IMR-90 (cell line): ENCODE measurements around the gene UGT1A10. TPM values are rescaled to one million over a fixed set of nuclear protein-coding genes. Genes with fewer than 3 reads are reported as not detected.
A peak's percentile ranks its signal among the peaks of the same experiment; 100 is the strongest.

ENCODE experiments used
- ATAC-seq: fragments of 200-7000 bp; cut with Tn5 transposase; 2 replicates; pipeline ENCODE4 v1.9.1; 2020; ENCODE audit warnings: low read depth, mild to moderate bottlenecking, moderate library complexity
- BruUV-seq: library from RNA; stranded (reverse); fragments of 400-500 nt; replicated peaks from 2 replicates; lab custom pipeline; 2021; lab: Mats Ljungman, UMichigan
- CTCF ChIA-PET: fragments of 300-600 bp; formaldehyde crosslinking; extraction: SDS; loops from one replicate; lab custom pipeline; 2021; ENCODE audit warnings: antibody characterized with exemption; lab: Yijun Ruan, JAX
- POLR2A ChIA-PET: fragments of 300-600 bp; sonication (Branson Sonifier 250); formaldehyde crosslinking; loops from one replicate; lab custom pipeline; 2022; ENCODE audit warnings: antibody characterized with exemption; ENCODE audit not compliant: unreplicated experiment; lab: Charles Lee
- DNase-seq: peaks from one replicate; pipeline ENCODE4 v3.0.0; 2013
- H2AFZ ChIP-seq: replicated peaks from 2 replicates; pipeline ENCODE3; 2013; ENCODE audit warnings: low read length, mild to moderate bottlenecking; ENCODE audit not compliant: poor library complexity
- H2AK5ac ChIP-seq: 2 replicates; pipeline ENCODE4 v1.6.1; 2013; ENCODE audit warnings: low read depth, low read length, inconsistent platforms
- H2AK9ac ChIP-seq: replicated peaks from 2 replicates; pipeline ENCODE3; 2013; ENCODE audit warnings: mild to moderate bottlenecking, low read depth, low read length, moderate library complexity; ENCODE audit not compliant: poor library complexity
- H2BK120ac ChIP-seq: 2 replicates; pipeline ENCODE4 v1.6.1; 2013; ENCODE audit warnings: low read depth, low read length, inconsistent platforms
- H2BK15ac ChIP-seq: 3 replicates; pipeline ENCODE4 v1.6.1; 2013; ENCODE audit warnings: low read depth, low read length, inconsistent platforms
- H2BK20ac ChIP-seq: 2 replicates; pipeline ENCODE4 v1.6.1; 2013; ENCODE audit warnings: low read depth, mild to moderate bottlenecking, inconsistent platforms, low read length, moderate library complexity
- H2BK5ac ChIP-seq: 2 replicates; pipeline ENCODE4 v1.6.1; 2013; ENCODE audit warnings: mild to moderate bottlenecking, low read depth, low read length, inconsistent platforms; ENCODE audit not compliant: poor library complexity, severe bottlenecking
- H3K14ac ChIP-seq: replicated peaks from 2 replicates; pipeline ENCODE4 v1.6.1; 2013; ENCODE audit warnings: low read depth, low read length, inconsistent platforms
- H3K18ac ChIP-seq: 2 replicates; pipeline ENCODE4 v1.6.1; 2013; ENCODE audit warnings: low read depth, low read length, control low read depth
- H3K23ac ChIP-seq: 2 replicates; pipeline ENCODE4 v1.6.1; 2013; ENCODE audit warnings: low read depth, low read length, inconsistent platforms
- H3K27ac ChIP-seq: 2 replicates; pipeline ENCODE4 v1.5.1; 2013; ENCODE audit warnings: mild to moderate bottlenecking, control low read depth, low read length; ENCODE audit not compliant: insufficient read depth
- H3K27me3 ChIP-seq: 2 replicates; pipeline ENCODE4 v1.6.1; 2013; ENCODE audit warnings: low read length; ENCODE audit not compliant: control insufficient read depth, insufficient read depth
- H3K36me3 ChIP-seq: 2 replicates; pipeline ENCODE4 v1.6.1; 2013; ENCODE audit warnings: low read length, mixed read lengths; ENCODE audit not compliant: control insufficient read depth, insufficient read depth
- H3K4ac ChIP-seq: 2 replicates; pipeline ENCODE4 v1.6.1; 2013; ENCODE audit warnings: low read depth, low read length, inconsistent platforms
- H3K4me1 ChIP-seq: 2 replicates; pipeline ENCODE4 v1.6.1; 2013; ENCODE audit warnings: low read length, mixed read lengths; ENCODE audit not compliant: control insufficient read depth, insufficient read depth
- H3K4me2 ChIP-seq: 2 replicates; pipeline ENCODE4 v1.6.1; 2013; ENCODE audit warnings: low read depth, mild to moderate bottlenecking, control low read depth, low read length, moderate library complexity
- H3K4me3 ChIP-seq: 2 replicates; pipeline ENCODE4 v1.5.1; 2013; ENCODE audit warnings: low read depth, mild to moderate bottlenecking, control low read depth, low read length, moderate library complexity; ENCODE audit not compliant: insufficient read depth
- H3K56ac ChIP-seq: 2 replicates; pipeline ENCODE4 v1.6.1; 2013; ENCODE audit warnings: low read length, inconsistent platforms; ENCODE audit not compliant: insufficient read depth; ENCODE audit errors: extremely low read depth
- H3K79me1 ChIP-seq, 2 experiments: 2 replicates each; pipeline ENCODE4 v1.6.1; 2013; ENCODE audit warnings: low read length in 2 of 2, inconsistent platforms in 1 of 2, low read depth in 1 of 2
- H3K9ac ChIP-seq: 2 replicates; pipeline ENCODE4 v1.6.1; 2013; ENCODE audit warnings: low read depth, low read length, control low read depth
- H3K9me1 ChIP-seq: 2 replicates; pipeline ENCODE4 v1.6.1; 2013; ENCODE audit warnings: low read length, inconsistent platforms; ENCODE audit not compliant: insufficient read depth
- H3K9me3 ChIP-seq: 2 replicates; pipeline ENCODE4 v1.6.1; 2013; ENCODE audit warnings: low read length; ENCODE audit not compliant: control insufficient read depth, insufficient read depth
- H4K20me1 ChIP-seq: 2 replicates; pipeline ENCODE4 v1.6.1; 2013; ENCODE audit warnings: low read length, inconsistent platforms; ENCODE audit not compliant: insufficient read depth
- H4K5ac ChIP-seq: 2 replicates; pipeline ENCODE4 v1.6.1; 2013; ENCODE audit warnings: mild to moderate bottlenecking, low read depth, low read length, control low read depth
- H4K8ac ChIP-seq, 2 experiments: 2 replicates each; pipeline ENCODE4 v1.6.1; 2013; ENCODE audit warnings: low read depth in 2 of 2, low read length in 2 of 2, control low read depth in 1 of 2, inconsistent platforms in 1 of 2
- H4K91ac ChIP-seq: 2 replicates; pipeline ENCODE4 v1.6.1; 2013; ENCODE audit warnings: low read depth, low read length, inconsistent platforms; ENCODE audit not compliant: insufficient read depth
- BHLHE40 ChIP-seq: fragments of 150-350 bp; IDR thresholded peaks from 2 replicates; pipeline ENCODE4 v1.6.1; 2016; ENCODE audit warnings: mild to moderate bottlenecking, low read depth, low read length
- CEBPB ChIP-seq: IDR thresholded peaks from 2 replicates; pipeline ENCODE4 v1.6.1; 2012; ENCODE audit warnings: low read depth, low read length, improper control_type of control experiment
- CHD1 ChIP-seq: IDR thresholded peaks from 2 replicates; pipeline ENCODE4 v1.6.1; 2012; ENCODE audit warnings: low read depth, low read length, improper control_type of control experiment
- CTCF ChIP-seq: conservative IDR thresholded peaks from 2 replicates; pipeline ENCODE4 v1.5.1; 2012; ENCODE audit warnings: mild to moderate bottlenecking, low read depth, low read length, improper control_type of control experiment
- FOS ChIP-seq: fragments of 150-350 bp; IDR thresholded peaks from 2 replicates; pipeline ENCODE4 v1.6.1; 2016; ENCODE audit warnings: low read depth, low read length
- MAFK ChIP-seq: IDR thresholded peaks from 2 replicates; pipeline ENCODE4 v1.6.1; 2012; ENCODE audit warnings: low read depth, low read length, improper control_type of control experiment
- MAZ ChIP-seq: IDR thresholded peaks from 2 replicates; pipeline ENCODE4 v1.6.1; 2012; ENCODE audit warnings: low read depth, mild to moderate bottlenecking, low read length, improper control_type of control experiment, moderate library complexity, borderline replicate concordance
- MXI1 ChIP-seq: IDR thresholded peaks from 2 replicates; pipeline ENCODE4 v1.6.1; 2012; ENCODE audit warnings: low read depth, mild to moderate bottlenecking, low read length, moderate library complexity, borderline replicate concordance
- NFE2L2 ChIP-seq: fragments of 150-350 bp; IDR thresholded peaks from 2 replicates; pipeline ENCODE4 v1.6.1; 2016; ENCODE audit warnings: low read depth, mild to moderate bottlenecking, low read length
- POLR2A ChIP-seq: IDR thresholded peaks from 2 replicates; pipeline ENCODE4 v1.6.1; 2012; ENCODE audit warnings: mild to moderate bottlenecking, low read depth, low read length
- RAD21 ChIP-seq: IDR thresholded peaks from 2 replicates; pipeline ENCODE4 v1.6.1; 2012; ENCODE audit warnings: low read length, improper control_type of control experiment
- RCOR1 ChIP-seq: IDR thresholded peaks from 2 replicates; pipeline ENCODE4 v1.6.1; 2012; ENCODE audit warnings: mild to moderate bottlenecking, low read length, improper control_type of control experiment; ENCODE audit not compliant: insufficient replicate concordance
- RFX5 ChIP-seq: IDR thresholded peaks from 2 replicates; pipeline ENCODE4 v1.8.0; 2012; ENCODE audit warnings: low read depth, mild to moderate bottlenecking, low read length, moderate library complexity
- SMC3 ChIP-seq: fragments of 150-350 bp; IDR thresholded peaks from 2 replicates; pipeline ENCODE4 v1.6.1; 2016; ENCODE audit warnings: low read depth, mild to moderate bottlenecking, antibody characterized with exemption, low read length, moderate library complexity
- WGBS, 2 experiments: methylation state at CpG; one replicate each; pipeline versions ENCODE4 v1.1.5 to v1.1.7; 2013; ENCODE audit warnings: missing lambda C conversion rate in 2 of 2; ENCODE audit not compliant: insufficient read length in 1 of 2; ENCODE audit errors: extremely low coverage in 2 of 2; 5-methylcytosine and 5-hydroxymethylcytosine counted together
- dilution Hi-C: fragments of 300-500 bp; cut with HindIII; formaldehyde crosslinking; loops from one replicate; pipeline ENCODE4 v1.14.3; 2018; ENCODE audit warnings: low sequenced_read_pairs; ENCODE audit not compliant: unreplicated experiment
- in situ Hi-C: fragments of 300-500 bp; cut with MboI; formaldehyde crosslinking; loops from 3 replicates; pipeline ENCODE4 v1.14.3; 2019; ENCODE audit warnings: low sequenced_read_pairs, inconsistent platforms, mixed read lengths
- intact Hi-C: fragments of 100-400 bp; cut with micrococcal nuclease; formaldehyde crosslinking; loops from 2 replicates; pipeline ENCODE4 v1.10.0; 2022
- polyA plus RNA-seq, 3 experiments: library from polyadenylated mRNA; depleted of rRNA; stranded (reverse); fragments of >200 nt; gene quantifications; 2 replicates each; pipeline ENCODE4 v1.2.3, GENCODE V29; 2012; ENCODE audit warnings: low replicate concordance in 1 of 3
- total RNA-seq: library from RNA; depleted of rRNA; stranded (reverse); fragments of >200 nt; gene quantifications from 2 replicates; pipeline ENCODE4 v1.2.3, GENCODE V29; 2012
- TF ChIP-seq, protein P1 (sequence below): fragments of 150-350 bp; IDR thresholded peaks from 2 replicates; pipeline ENCODE4 v1.6.1; 2016; ENCODE audit warnings: low read depth, mild to moderate bottlenecking, low read length, moderate library complexity, borderline replicate concordance
- TF ChIP-seq, protein P2 (sequence below): fragments of 150-350 bp; IDR thresholded peaks from 2 replicates; pipeline ENCODE4 v1.6.1; 2017; ENCODE audit warnings: mild to moderate bottlenecking, antibody characterized with exemption, low read length, low read depth

UGT1A10 gene
- total and polyA plus RNA-seq, 2 of the 4 experiments (the other 2 are of a cell fraction): not detected

GRCh38 chr2:233822101-233822771 is 186.0 kb downstream of the UGT1A10 start:
- no peaks in the 10 kb centered on the region for H3K9me1 ChIP-seq
- no peak overlapping the region for H2BK120ac ChIP-seq
- 80% methylated on average over 7 of the region's 21 CpGs; no CpG with 5 or more reads in 1 of the 2 experiments for WGBS, 2 experiments
- dilution Hi-C loops: no loop called here
- H3K4me3 ChIP-seq: no peak overlapping the region
- H2BK15ac ChIP-seq: no peak overlapping the region
- TF ChIP-seq MXI1: no peak
- no peak for TF ChIP-seq RFX5
- TF ChIP-seq MAFK: no peak
- no peak for TF ChIP-seq SMC3
- no peak for TF ChIP-seq FOS
- no peak for TF ChIP-seq BHLHE40
- no peak for TF ChIP-seq CTCF
- TF ChIP-seq NFE2L2: no peak
- TF ChIP-seq MAZ: no peak
- TF ChIP-seq CHD1: no peak
- TF ChIP-seq CEBPB: no peak
- no peak for TF ChIP-seq RAD21
- TF ChIP-seq, protein P1, sequence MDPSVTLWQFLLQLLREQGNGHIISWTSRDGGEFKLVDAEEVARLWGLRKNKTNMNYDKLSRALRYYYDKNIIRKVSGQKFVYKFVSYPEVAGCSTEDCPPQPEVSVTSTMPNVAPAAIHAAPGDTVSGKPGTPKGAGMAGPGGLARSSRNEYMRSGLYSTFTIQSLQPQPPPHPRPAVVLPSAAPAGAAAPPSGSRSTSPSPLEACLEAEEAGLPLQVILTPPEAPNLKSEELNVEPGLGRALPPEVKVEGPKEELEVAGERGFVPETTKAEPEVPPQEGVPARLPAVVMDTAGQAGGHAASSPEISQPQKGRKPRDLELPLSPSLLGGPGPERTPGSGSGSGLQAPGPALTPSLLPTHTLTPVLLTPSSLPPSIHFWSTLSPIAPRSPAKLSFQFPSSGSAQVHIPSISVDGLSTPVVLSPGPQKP: no peak
- TF ChIP-seq RCOR1: no peak
- TF ChIP-seq, protein P2, sequence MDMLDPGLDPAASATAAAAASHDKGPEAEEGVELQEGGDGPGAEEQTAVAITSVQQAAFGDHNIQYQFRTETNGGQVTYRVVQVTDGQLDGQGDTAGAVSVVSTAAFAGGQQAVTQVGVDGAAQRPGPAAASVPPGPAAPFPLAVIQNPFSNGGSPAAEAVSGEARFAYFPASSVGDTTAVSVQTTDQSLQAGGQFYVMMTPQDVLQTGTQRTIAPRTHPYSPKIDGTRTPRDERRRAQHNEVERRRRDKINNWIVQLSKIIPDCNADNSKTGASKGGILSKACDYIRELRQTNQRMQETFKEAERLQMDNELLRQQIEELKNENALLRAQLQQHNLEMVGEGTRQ: no peak
- no peak for TF ChIP-seq POLR2A
- H4K8ac ChIP-seq: no peak overlapping the region
- no peak overlapping the region for H2BK20ac ChIP-seq
- H3K36me3 ChIP-seq: no peaks in the 10 kb centered on the region
- no peak overlapping the region for H3K9ac ChIP-seq
- H3K23ac ChIP-seq: no peak overlapping the region
- no peak overlapping the region for H3K56ac ChIP-seq
- no peaks in the 10 kb centered on the region for H3K4me1 ChIP-seq
- H4K91ac ChIP-seq: no peak overlapping the region
- no peak overlapping the region for H2BK5ac ChIP-seq
- H3K4ac ChIP-seq: no peak overlapping the region
- intact Hi-C loops: no loop called here
- in situ Hi-C loops: no loop called here
- H4K5ac ChIP-seq: no peak overlapping the region
- no peak overlapping the region for H3K14ac ChIP-seq
- H2AK5ac ChIP-seq: no peak overlapping the region
- H3K4me2 ChIP-seq: no peak overlapping the region
- H3K27me3 ChIP-seq: peaks cover 10% of the 10 kb centered on the region
- no peaks in the 10 kb centered on the region for H3K9me3 ChIP-seq
- DNase-seq: no peak
- ChIA-PET CTCF (no interaction called here), POLR2A (no interaction called here)
- H3K18ac ChIP-seq: no peak overlapping the region
- ATAC-seq: no peak
- H2AK9ac ChIP-seq: no peak overlapping the region
- H3K27ac ChIP-seq: no peak overlapping the region
- no peaks in the 10 kb centered on the region for H3K79me1 ChIP-seq
- no TSS peak for BruUV-seq
- peak overlapping the region; percentile 14 for H2AFZ ChIP-seq
- H4K20me1 ChIP-seq: no peaks in the 10 kb centered on the region
